DMS53 treated with DMSO at 0.1 percent for 48 hours (cell line): ENCODE results near the gene VPS18.

Experiments
- DNase-seq: peaks from one replicate; lab custom pipeline; 2025; ENCODE audit not compliant: unreplicated experiment; lab: John Stamatoyannopoulos, UW

VPS18 gene

GRCh38 chr15:40936234-40936708 is 42.0 kb downstream of the VPS18 start:
- no peak for DNase-seq

GRCh38 chr15:40936709-40937666 is 42.7 kb downstream of the VPS18 start:
- DNase-seq = no peak

- no peak for DNase-seq
These were observed 43.7 kb downstream of the VPS18 start for GRCh38 chr15:40937762-40938535.

GRCh38 chr15:40938536-40938870 is 44.3 kb downstream of the VPS18 start:
- DNase-seq = no peak

- DNase-seq = no peak
These were observed 46.1 kb downstream of the VPS18 start for GRCh38 chr15:40940296-40940801.

- DNase-seq = no peak
These were observed 46.8 kb downstream of the VPS18 start for GRCh38 chr15:40941068-40941527.

GRCh38 chr15:40941528-40942336 is 47.5 kb downstream of the VPS18 start:
- peak; percentile 84 for DNase-seq

GRCh38 chr15:40942337-40942854 is 48.1 kb downstream of the VPS18 start:
- DNase-seq = no peak

- no peak for DNase-seq
These were observed 48.6 kb downstream of the VPS18 start for GRCh38 chr15:40942878-40943277.

GRCh38 chr15:40943764-40944365 is 49.6 kb downstream of the VPS18 start:
- DNase-seq = no peak

- DNase-seq = peak; percentile 77
These were observed 50.5 kb downstream of the VPS18 start for GRCh38 chr15:40944510-40945296.

- no peak for DNase-seq
These were observed 54.6 kb downstream of the VPS18 start for GRCh38 chr15:40948706-40949473.

- DNase-seq = no peak
These were observed 55.5 kb downstream of the VPS18 start for GRCh38 chr15:40949756-40950207.

GRCh38 chr15:40951764-40952163 is 57.5 kb downstream of the VPS18 start:
- DNase-seq = no peak

- no peak for DNase-seq
These were observed 58.2 kb downstream of the VPS18 start for GRCh38 chr15:40952301-40952900.

GRCh38 chr15:40952901-40953712 is 58.9 kb downstream of the VPS18 start, which contains the start of gene CHAC1:
CHAC1 (plus strand) TSS chr15:40953471; CDS start chr15:40953584, 113 bp downstream.
- peak; percentile 93 for DNase-seq
